Keratinocyte (primary cell): ENCODE data around the gene KIF18B. TPM values are rescaled to one million over a fixed set of nuclear protein-coding genes. Genes with fewer than 3 reads are reported as not detected.
A peak's percentile ranks its signal among the peaks of the same experiment; 100 is the strongest.

Experiments used
- DNase-seq: peaks from one replicate; pipeline ENCODE4 v3.0.0-alpha.2; 2011; ENCODE audit warnings: low read depth, missing footprints, low spot score
- FAIRE-seq: peaks from 2 replicates; lab custom pipeline; 2011; peaks lifted over from hg19 to GRCh38; lab: Jason Lieb, UNC
- H2AFZ ChIP-seq: 2 replicates; pipeline ENCODE4 v1.6.0; 2012; ENCODE audit warnings: low read length, control low read depth, inconsistent platforms; ENCODE audit not compliant: control insufficient read depth
- H3K27ac ChIP-seq: 2 replicates; pipeline ENCODE4 v1.5.1; 2011; ENCODE audit warnings: low read length; ENCODE audit not compliant: control insufficient read depth, insufficient read depth
- H3K27me3 ChIP-seq: 3 replicates; pipeline ENCODE4 v1.6.0; 2011; ENCODE audit warnings: low read length; ENCODE audit not compliant: control insufficient read depth, insufficient read depth; ENCODE audit errors: extremely low read depth
- H3K36me3 ChIP-seq, 2 experiments: 2 replicates in 1 of 2; 3 replicates in 1 of 2; pipeline ENCODE4 v1.5.1; 2011; ENCODE audit warnings: low read length in 2 of 2, mild to moderate bottlenecking in 1 of 2; ENCODE audit not compliant: control insufficient read depth in 2 of 2, insufficient read depth in 2 of 2; ENCODE audit errors: extremely low read depth in 1 of 2
- H3K4me1 ChIP-seq: 3 replicates; pipeline ENCODE4 v1.5.1; 2011; ENCODE audit warnings: low read length; ENCODE audit not compliant: control insufficient read depth, insufficient read depth; ENCODE audit errors: extremely low read depth
- H3K4me2 ChIP-seq: 3 replicates; pipeline ENCODE4 v1.6.0; 2011; ENCODE audit warnings: low read depth, low read length; ENCODE audit not compliant: control insufficient read depth, insufficient read depth; ENCODE audit errors: extremely low read depth
- H3K4me3 ChIP-seq, 3 experiments: fragments of 200-600 bp in 1 of 3; sonication (generic) in 1 of 3; 2 replicates in 2 of 3; 3 replicates in 1 of 3; pipeline ENCODE4 v1.5.1; 2011 to 2016; ENCODE audit warnings: low read length in 3 of 3, mild to moderate bottlenecking in 3 of 3, control low read depth in 2 of 3, inconsistent platforms in 1 of 3, low read depth in 1 of 3, mixed read lengths in 1 of 3, mixed run types in 1 of 3, moderate library complexity in 1 of 3; ENCODE audit not compliant: control insufficient read depth in 2 of 3, insufficient read depth in 2 of 3; ENCODE audit errors: extremely low read depth in 1 of 3
- H3K79me2 ChIP-seq: 2 replicates; pipeline ENCODE4 v1.6.0; 2012; ENCODE audit warnings: low read length; ENCODE audit not compliant: control insufficient read depth, insufficient read depth
- H3K9ac ChIP-seq: 3 replicates; pipeline ENCODE4 v1.6.0; 2011; ENCODE audit warnings: low read length; ENCODE audit not compliant: control insufficient read depth, insufficient read depth; ENCODE audit errors: extremely low read depth
- H3K9me1 ChIP-seq: 3 replicates; pipeline ENCODE4 v1.6.0; 2011; ENCODE audit warnings: low read length; ENCODE audit not compliant: control insufficient read depth, insufficient read depth; ENCODE audit errors: extremely low read depth
- H3K9me3 ChIP-seq: 2 replicates; pipeline ENCODE4 v1.5.1; 2012; ENCODE audit warnings: low read depth, low read length; ENCODE audit not compliant: control insufficient read depth
- H4K20me1 ChIP-seq: 3 replicates; pipeline ENCODE4 v1.6.0; 2011; ENCODE audit warnings: low read length; ENCODE audit not compliant: control insufficient read depth, insufficient read depth; ENCODE audit errors: extremely low read depth
- EZH2 ChIP-seq: IDR thresholded peaks from one replicate; pipeline ENCODE4 v1.6.1; 2012; ENCODE audit warnings: inconsistent platforms, mild to moderate bottlenecking, low read length, moderate library complexity
- dilution Hi-C: fragments of 300-500 bp; cut with MboI; formaldehyde crosslinking; loops from one replicate; pipeline ENCODE4 v1.7.0; 2020; ENCODE audit warnings: low sequenced_read_pairs; ENCODE audit not compliant: extremely low pct_ligation_motif_present
- polyA plus RNA-seq, 5 experiments: library from polyadenylated mRNA; depleted of rRNA in 3 of 5; stranded (reverse) in 3 of 5; stranded (forward) in 1 of 5; unstranded in 1 of 5; fragments of >200 nt; gene quantifications; 1 replicate in 1 of 5; 2 replicates in 3 of 5; 3 replicates in 1 of 5; pipeline versions ENCODE4 v1.2.1 to v1.2.3, GENCODE V29; 2011 to 2012; ENCODE audit warnings: missing spikeins in 2 of 5, low read depth in 1 of 5, low replicate concordance in 1 of 5
- TF ChIP-seq, protein P1 (sequence below), 3 experiments: IDR thresholded peaks in 1 of 3; conservative IDR thresholded peaks in 1 of 3; optimal IDR thresholded peaks in 1 of 3; 2 replicates in 2 of 3; 3 replicates in 1 of 3; pipeline versions ENCODE3 to v1.5.1; 2011; ENCODE audit warnings: low read length in 3 of 3, mild to moderate bottlenecking in 3 of 3, moderate library complexity in 2 of 3, control low read depth in 1 of 3, inconsistent platforms in 1 of 3; ENCODE audit not compliant: insufficient read depth in 2 of 3; ENCODE audit errors: extremely low read depth in 1 of 3

The KIF18B gene
- polyA plus RNA-seq, 1 donor (not counting 4 experiments of a cell fraction or from before 2014, with no cell fraction given): 5.1 TPM

DNA sequence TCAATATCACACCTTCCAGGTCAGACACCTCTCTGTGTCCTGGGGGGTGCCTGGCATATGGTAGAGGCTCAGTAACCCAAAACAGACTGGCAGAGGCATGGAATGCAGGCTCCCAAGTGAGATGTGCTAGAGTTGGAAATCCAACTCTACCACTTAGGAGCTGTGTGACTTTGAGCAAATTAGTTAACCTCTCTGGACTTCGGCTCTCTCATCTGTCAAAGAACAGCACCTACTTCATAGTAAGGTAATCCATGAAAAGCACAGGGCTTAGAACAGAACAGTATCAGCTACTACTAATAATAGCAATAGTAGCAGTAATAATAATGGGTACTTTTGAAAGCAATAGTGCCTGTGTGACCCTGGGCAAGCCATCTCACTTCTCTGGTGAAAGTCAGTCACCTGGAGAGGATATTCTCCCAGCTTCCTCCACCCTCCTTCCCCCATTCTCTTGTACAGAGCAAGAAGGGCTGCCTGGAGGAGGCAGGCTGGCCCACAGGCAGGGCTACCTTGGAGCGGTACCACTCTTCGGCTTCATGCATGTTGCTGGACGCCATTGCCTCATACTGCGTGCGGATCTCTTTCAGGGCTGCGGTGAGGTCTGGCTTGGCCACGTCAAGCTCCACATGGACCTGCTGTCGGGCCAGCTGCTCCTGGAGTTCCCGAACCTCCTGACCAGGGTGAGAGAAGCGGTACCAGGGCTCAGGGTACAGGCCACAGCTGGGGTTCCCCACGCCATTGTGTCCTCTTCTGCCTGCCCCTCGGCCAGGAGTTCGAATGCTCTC is 34.6 kb downstream of the KIF18B start:
- dilution Hi-C loops: loop anchor here (25.0 kb wide), 1 partner anchor 99 kb away; no protein-coding TSS in a partner anchor
- FAIRE-seq: no peak

DNA sequence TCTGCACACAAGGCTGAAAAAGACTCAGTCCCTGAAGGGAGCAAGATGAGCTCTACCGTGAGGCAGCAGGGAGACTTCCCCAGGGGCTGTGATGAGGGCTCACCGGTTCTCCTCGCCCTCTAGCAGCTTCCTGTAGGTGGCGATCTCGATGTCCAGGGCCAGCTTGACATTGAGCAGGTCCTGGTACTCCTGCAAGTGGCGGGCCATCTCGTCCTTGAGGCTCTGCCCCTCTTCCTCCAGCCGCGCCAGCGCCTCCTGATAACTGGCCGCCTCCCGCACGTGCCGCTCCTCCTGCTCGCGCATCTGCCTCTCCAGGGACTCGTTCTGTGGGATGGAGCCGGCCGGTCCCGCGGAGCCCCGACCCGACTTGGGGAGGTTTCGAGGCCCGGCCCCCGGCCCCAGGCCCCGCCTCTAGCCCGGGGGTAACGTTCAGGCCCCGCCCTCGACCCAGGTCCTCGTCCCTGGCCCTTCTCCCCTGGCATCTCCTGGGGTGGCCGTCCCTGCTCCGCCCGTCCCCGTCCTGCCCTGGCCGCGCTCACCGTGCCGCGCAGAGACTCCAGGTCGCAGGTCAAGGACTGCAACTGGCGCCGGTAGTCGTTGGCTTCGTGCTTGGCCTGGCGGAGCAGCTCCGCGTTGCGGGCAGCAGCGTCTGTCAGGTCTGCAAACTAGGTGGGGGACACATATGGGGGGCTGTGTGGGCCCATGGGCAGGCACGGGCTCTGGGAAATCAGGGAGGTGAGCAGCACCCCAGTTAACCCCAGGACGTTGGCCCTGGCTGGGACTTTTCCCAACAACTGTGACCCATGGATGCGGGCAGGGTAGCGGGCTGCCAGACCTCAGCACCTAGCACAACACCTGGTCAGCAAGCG is 36.2 kb downstream of the KIF18B start:
- Histone ChIP-seq H3K9me1 (no peaks in the 10 kb centered on the region), H4K20me1 (no peaks in the 10 kb centered on the region), H3K4me3 (no peak overlapping the region), H3K9me3 (no peaks in the 10 kb centered on the region), H3K79me2 (no peaks in the 10 kb centered on the region), H3K9ac (no peak overlapping the region), H3K36me3 (no peaks in the 10 kb centered on the region), H3K4me2 (peak overlapping the region; percentile 49), H3K4me1 (peaks cover 33% of the 10 kb centered on the region), H2AFZ (peak overlapping the region; percentile 61), H3K27ac (no peak overlapping the region), H3K27me3 (no peaks in the 10 kb centered on the region)
- FAIRE-seq (no peak), DNase-seq (no peak)
- dilution Hi-C loops: loop anchor here (25.0 kb wide), 1 partner anchor 101 kb away; no protein-coding TSS in a partner anchor
- no peak for TF ChIP-seq EZH2
- TF ChIP-seq, protein P1, sequence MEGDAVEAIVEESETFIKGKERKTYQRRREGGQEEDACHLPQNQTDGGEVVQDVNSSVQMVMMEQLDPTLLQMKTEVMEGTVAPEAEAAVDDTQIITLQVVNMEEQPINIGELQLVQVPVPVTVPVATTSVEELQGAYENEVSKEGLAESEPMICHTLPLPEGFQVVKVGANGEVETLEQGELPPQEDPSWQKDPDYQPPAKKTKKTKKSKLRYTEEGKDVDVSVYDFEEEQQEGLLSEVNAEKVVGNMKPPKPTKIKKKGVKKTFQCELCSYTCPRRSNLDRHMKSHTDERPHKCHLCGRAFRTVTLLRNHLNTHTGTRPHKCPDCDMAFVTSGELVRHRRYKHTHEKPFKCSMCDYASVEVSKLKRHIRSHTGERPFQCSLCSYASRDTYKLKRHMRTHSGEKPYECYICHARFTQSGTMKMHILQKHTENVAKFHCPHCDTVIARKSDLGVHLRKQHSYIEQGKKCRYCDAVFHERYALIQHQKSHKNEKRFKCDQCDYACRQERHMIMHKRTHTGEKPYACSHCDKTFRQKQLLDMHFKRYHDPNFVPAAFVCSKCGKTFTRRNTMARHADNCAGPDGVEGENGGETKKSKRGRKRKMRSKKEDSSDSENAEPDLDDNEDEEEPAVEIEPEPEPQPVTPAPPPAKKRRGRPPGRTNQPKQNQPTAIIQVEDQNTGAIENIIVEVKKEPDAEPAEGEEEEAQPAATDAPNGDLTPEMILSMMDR (optimal IDR thresholded peaks at IDR 0.05 in 1 of 3, IDR thresholded peaks at IDR 0.05 in 1 of 3, conservative IDR thresholded peaks at IDR 0.05 in 1 of 3; ENCODE audit: extremely low read depth in 1 of 3, insufficient read depth in 2 of 3, low read length in 3 of 3): peak; percentile 44 to 67 (median 51)

More for the DNA sequence above, 34.6 kb downstream of the KIF18B start:
- no peaks in the 10 kb centered on the region for H4K20me1 ChIP-seq
- H3K79me2 ChIP-seq: no peaks in the 10 kb centered on the region
- no peak overlapping the region for H3K4me3 ChIP-seq
- no peaks in the 10 kb centered on the region for H3K27me3 ChIP-seq
- no peaks in the 10 kb centered on the region for H3K36me3 ChIP-seq
- H3K4me2 ChIP-seq: no peak overlapping the region
- H3K27ac ChIP-seq: no peak overlapping the region
- H2AFZ ChIP-seq: no peak overlapping the region
- H3K9ac ChIP-seq: no peak overlapping the region
- peaks cover 2% of the 10 kb centered on the region for H3K9me1 ChIP-seq
- peaks cover 46% of the 10 kb centered on the region for H3K4me1 ChIP-seq
- no peak for TF ChIP-seq EZH2
- TF ChIP-seq, protein P1 (optimal IDR thresholded peaks at IDR 0.05 in 1 of 3, IDR thresholded peaks at IDR 0.05 in 1 of 3, conservative IDR thresholded peaks at IDR 0.05 in 1 of 3; ENCODE audit: extremely low read depth in 1 of 3, insufficient read depth in 2 of 3, low read length in 3 of 3): no peak
- H3K9me3 ChIP-seq: no peaks in the 10 kb centered on the region
- DNase-seq: no peak
